ENCODE data around the gene GGT6.

GRCh38 chr17:4576729-4577322 lies 16.4 kb upstream of the GGT6 start:
- TF ChIP-seq CTCF (IDR thresholded peaks at IDR 0.05; ENCODE audit: insufficient read depth, low read depth, low read length) (no peak), EZH2 (IDR thresholded peaks at IDR 0.05; ENCODE audit: insufficient read depth, low read length) (no peak)

Measured in astrocyte (in vitro differentiated cells and primary cell).